ENCODE data around the gene MROH7.

Gene MROH7

DNA sequence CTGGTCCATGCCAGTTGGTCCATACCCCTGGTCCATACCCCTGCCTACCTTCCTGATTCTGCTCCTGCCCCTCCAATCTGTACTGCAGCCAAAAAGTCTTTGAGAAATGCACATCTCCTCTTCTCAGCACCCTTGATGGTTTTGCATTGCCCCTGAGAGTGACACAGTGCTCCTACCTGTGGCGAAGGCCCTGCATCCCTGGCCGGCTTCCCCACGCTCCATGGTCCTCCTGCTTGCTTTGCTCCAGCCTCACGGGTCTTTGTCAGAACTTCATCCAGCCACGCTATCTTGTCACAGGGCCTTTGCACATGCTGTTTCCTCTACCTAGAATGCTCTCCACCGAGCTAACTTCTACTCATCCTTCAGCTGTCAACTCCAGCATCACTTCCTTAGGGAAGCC, 41.9 kb downstream of the MROH7 start:
- no peak overlapping the region for H3K4me3 ChIP-seq (ENCODE audit: low read depth, low read length)
- DNase-seq (ENCODE audit: low read depth) = no peak

DNA sequence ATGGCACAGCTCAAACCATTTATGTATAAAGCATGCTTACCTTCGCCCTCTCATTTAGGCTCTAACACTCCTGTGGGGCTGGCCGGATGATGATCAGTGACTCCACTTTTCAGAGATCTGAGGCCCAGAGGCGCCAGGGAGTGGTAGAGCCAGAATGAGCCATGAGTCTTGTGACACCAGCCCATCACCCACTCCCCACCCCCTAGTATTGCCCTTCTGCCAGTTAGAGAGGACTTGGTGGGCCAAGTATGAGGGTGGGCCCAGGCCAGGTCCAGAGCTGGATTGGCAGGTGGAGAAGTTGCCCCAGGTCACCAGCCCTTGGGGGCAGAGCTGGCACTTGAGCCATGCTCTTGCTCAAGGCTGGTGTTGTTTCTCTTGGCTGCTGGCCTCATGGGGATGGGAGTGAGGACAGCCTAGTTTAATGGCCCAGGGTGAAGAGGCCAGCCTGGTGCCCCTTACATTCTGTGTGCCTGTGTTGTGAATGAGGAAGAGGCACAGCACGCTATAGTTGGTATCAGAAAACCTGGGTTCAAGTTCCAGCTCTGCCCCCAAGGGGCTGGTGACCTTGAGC, 43.8 kb downstream of the MROH7 start:
- no peak overlapping the region for H3K4me3 ChIP-seq (ENCODE audit: low read depth, low read length)
- DNase-seq (ENCODE audit: low read depth) = no peak

DNA sequence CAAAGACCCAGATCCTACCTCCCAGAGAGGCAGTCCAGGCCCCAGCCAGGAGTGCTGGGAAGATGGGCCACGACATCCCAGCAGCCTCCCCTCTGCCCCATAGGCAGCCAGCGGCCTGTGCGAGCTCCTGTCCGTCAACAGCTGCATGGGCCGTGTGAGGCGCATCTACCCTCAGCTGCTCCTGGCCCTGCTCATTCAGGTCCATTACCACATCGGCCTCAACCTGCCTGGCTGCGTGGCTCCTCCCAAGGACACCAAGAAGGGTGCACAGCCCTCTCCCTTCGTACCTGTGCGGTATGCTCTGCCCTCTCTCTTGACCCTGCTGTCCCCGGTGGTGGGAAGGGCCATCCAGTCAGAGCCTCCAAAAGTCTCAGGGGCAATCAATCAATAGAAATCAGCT, 44.6 kb downstream of the MROH7 start:
- DNase-seq (ENCODE audit: low read depth) = no peak
- H3K4me3 ChIP-seq (ENCODE audit: low read depth, low read length) = no peak overlapping the region

DNA sequence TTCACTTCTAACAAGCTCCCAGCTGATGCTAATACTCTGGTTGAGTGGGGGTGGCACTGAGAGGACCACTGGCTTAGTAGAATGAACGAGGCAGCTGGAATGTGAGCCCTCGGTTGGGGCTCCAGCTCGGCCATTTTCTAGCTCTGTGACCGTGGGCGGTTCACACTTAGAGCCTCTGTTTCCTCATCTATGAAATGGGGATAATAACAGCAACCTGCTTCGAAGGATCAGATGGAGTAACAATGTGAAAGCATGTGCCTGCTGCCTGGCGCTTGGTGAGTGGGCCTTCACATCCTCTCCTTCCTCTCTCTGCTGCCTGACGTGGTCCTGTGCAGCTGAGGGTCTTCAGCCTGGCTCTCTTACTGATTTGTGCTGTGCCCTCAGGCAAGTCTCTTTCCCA, 53.2 kb downstream of the MROH7 start:
- no peak for DNase-seq (ENCODE audit: low read depth)
- H3K4me3 ChIP-seq (ENCODE audit: low read depth, low read length) = no peak overlapping the region

DNA sequence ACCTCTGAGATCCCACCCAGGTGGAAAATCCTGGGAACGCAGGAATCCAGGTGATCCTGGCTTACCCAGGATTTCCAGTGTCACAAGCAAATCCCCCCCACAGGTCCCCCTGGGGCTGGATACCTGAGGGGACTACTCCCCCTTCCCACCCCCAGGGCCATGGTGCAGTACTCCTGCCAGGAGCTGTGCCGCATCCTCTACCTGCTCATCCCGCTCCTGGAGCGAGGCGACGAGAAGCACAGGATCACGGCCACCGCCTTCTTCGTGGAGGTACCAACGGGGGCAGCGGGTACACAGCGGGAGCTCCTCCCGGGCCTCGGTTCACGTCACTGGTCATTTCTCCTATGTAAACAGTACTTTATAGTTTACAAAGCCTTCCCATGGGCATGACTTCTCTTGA, 53.6 kb downstream of the MROH7 start:
- no peak overlapping the region for H3K4me3 ChIP-seq (ENCODE audit: low read depth, low read length)

GRCh38 chr1:54695764-54696163, 54.2 kb downstream of the MROH7 start:
- no peak overlapping the region for H3K4me3 ChIP-seq (ENCODE audit: low read depth, low read length)
- no peak for DNase-seq (ENCODE audit: low read depth)

More for the DNA sequence above, 53.6 kb downstream of the MROH7 start:
- no peak for DNase-seq (ENCODE audit: low read depth)

DNA sequence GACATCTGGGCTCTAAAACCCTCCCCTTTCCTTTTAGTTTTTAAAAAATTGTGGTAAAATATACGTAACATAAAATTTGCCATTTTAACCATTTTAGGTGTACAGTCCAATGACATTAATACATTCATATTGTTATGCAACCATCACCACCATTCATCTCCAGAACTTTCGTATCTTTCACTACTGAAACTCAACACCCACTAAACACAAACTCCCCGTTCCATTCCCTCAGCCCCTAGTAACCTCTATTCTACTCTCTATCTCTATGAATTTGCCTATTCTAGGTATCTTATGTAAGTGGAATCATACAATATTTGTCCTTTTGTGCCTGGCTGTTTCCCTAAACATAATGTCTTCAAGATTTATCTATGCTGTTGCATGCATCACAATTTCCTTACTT, 54.7 kb downstream of the MROH7 start:
- no peak for DNase-seq (ENCODE audit: low read depth)
- H3K4me3 ChIP-seq (ENCODE audit: low read depth, low read length) = no peak overlapping the region

DNA sequence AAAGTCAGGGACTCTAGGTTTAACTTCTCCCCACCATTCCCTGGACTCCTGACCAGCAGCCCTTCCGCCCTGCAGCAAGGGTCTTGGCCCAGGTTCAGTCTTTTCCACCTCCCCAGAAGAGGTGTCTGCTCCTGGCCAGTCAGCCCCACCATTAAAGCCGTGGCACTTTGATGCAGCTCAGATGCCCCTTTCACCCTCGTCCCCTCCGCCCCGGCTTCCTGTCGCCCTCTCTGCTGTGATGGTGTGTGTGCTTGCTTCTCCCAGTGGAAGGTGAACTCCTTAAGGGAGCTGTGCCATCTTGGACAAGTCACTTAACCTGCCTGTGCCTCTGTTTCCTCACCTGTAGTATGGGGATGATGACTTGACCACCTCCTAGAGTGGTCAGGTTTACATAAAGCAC, 56.3 kb downstream of the MROH7 start:
- no peak for DNase-seq (ENCODE audit: low read depth)
- H3K4me3 ChIP-seq (ENCODE audit: low read depth, low read length) = no peak overlapping the region

DNA sequence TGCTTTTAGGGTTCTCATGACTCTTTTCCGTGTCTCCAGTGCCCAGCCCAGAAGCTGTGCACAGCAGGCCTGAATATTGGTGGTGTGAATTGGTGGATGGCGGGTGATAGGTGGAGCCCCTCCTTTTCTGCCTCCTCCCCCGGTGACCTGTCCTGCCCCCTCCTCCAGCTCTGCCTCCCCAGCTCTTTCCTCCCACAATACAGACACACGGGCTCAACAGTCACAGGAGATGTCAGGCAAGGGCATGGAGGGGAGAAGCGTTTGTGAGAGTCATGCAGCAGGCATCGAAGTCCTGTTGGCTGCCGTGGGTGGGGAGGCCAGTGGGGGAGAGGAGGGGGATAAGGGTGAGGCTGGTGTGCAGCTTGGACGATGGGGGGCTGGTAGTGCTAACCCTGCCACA, 56.8 kb downstream of the MROH7 start:
- no peak for DNase-seq (ENCODE audit: low read depth)
- H3K4me3 ChIP-seq (ENCODE audit: low read depth, low read length) = no peak overlapping the region

GRCh38 chr1:54699936-54700525, 58.4 kb downstream of the MROH7 start:
- no peak overlapping the region for H3K4me3 ChIP-seq (ENCODE audit: low read depth, low read length)
- DNase-seq (ENCODE audit: low read depth) = no peak

GRCh38 chr1:54701066-54701465, 59.5 kb downstream of the MROH7 start:
- DNase-seq (ENCODE audit: low read depth) = no peak

DNA sequence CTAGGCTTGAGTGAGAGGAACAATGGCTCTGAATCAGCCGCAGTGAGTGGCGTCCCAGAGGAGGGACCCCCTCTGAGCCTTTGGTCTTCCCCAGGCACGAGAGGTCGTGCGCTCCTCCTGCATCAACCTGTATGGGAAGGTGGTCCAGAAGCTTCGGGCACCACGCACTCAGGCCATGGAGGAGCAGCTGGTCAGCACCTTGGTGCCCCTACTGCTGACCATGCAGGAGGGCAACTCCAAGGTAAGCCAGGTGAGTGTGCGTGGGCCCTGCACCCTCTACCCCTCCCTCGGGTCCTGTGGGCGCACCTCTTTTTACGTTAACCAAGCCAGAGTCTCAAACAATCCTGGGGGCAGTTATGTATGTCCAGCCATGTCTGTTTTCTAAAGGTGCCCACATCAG, 60.4 kb downstream of the MROH7 start:
- DNase-seq (ENCODE audit: low read depth) = no peak
- no peak overlapping the region for H3K4me3 ChIP-seq (ENCODE audit: low read depth, low read length)

More at GRCh38 chr1:54701066-54701465, 59.5 kb downstream of the MROH7 start:
- no peak overlapping the region for H3K4me3 ChIP-seq (ENCODE audit: low read depth, low read length)

DNA sequence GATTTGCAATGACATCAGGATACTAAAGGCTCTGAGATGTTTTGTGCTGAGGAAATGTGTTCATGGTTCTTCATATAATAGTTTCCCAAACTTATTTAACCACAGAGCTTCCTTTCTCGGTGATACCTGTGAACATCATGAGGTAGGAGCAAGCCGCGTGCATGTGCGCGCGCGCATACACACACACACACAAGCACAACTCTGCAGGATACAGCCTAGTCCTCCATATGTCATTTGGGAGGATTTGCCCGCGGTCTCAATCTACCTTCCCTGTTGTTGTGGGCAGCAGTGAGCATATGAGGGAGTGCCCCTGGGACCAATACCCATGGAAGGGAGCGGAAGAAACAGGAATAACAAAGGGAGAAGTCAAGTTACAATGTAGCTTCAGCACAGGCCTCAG, 61.9 kb downstream of the MROH7 start:
- H3K4me3 ChIP-seq (ENCODE audit: low read depth, low read length) = no peak overlapping the region
- DNase-seq (ENCODE audit: low read depth) = no peak

- DNase-seq (ENCODE audit: low read depth) = no peak
- H3K4me3 ChIP-seq (ENCODE audit: low read depth, low read length) = no peak overlapping the region
These were observed 63.6 kb downstream of the MROH7 start for GRCh38 chr1:54705153-54705552.

DNA sequence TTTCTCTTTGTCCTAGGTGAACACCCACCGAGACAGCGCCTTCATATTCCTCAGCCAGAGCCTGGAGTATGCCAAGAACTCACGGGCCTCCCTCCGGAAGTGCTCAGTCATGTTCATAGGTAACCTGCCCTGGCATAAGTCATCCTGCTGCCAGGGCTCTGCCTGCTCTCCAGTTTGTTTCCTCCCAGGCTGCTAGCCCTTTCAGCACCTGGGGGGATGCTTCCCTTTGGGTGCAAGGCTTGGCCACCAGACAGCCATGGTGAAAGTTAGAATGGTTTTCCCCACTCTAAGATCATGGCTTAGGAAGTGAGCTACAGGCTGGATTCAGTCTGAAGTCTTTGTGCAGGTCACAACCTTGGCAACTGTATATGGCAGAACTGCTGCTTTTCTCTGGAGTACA, 64.8 kb downstream of the MROH7 start:
- no peak overlapping the region for H3K4me3 ChIP-seq (ENCODE audit: low read depth, low read length)
- DNase-seq (ENCODE audit: low read depth) = no peak

DNA sequence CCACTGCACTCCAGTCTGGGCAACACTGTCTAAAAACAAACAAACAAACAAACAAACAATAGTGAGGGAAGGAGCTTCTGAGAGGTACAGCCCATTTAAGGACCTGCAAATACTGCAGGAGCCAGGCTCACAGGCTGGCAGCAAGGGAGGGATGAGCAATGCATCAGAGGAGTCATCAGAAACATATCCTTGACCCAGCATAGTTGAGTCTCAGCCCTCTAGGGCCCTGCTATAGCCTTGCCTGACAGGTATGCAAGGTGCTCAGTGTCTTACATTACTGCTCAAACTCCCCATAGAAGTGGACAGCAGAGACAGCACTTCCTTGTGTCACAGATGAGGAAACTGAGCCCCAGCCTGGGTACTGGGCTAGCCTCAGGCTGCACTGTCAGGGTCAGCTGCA, 66.8 kb downstream of the MROH7 start:
- no peak for DNase-seq (ENCODE audit: low read depth)
- no peak overlapping the region for H3K4me3 ChIP-seq (ENCODE audit: low read depth, low read length)

DNA sequence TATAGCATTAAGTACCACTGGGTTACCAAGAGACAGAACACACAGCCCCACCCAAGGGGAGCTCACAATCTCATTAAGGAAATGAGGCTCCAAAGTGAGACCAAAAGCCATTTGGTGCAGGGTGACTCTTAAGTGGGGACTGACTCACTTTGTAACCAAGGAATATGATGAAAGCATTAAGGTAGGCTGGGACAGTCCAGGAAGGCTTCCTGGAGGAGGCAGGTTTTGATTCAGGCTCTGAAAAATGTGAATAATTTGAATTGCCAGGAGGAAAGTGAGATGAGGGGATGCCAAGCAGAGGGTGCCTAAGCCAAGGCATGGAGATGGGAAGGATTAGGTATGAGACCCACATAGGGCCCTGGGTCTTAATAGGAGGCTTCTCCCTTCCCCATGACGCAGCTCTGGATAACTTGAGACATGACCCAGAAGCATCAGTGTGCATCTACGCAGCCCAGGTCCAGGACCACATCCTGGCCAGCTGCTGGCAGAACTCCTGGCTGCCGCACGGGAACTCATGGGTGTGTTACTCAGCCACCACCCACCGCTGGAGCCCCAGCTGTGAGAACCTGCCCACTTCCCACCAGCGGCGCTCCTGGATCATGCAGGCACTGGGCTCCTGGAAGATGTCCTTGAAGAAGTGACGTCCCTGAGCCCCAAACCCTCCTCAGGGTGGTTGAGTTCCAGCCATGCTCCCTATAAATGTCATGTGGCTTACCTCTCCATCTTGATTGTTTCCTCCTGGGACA, 68.1 kb downstream of the MROH7 start:
- no peak for DNase-seq (ENCODE audit: low read depth)
- H3K4me3 ChIP-seq (ENCODE audit: low read depth, low read length) = no peak overlapping the region

DNA sequence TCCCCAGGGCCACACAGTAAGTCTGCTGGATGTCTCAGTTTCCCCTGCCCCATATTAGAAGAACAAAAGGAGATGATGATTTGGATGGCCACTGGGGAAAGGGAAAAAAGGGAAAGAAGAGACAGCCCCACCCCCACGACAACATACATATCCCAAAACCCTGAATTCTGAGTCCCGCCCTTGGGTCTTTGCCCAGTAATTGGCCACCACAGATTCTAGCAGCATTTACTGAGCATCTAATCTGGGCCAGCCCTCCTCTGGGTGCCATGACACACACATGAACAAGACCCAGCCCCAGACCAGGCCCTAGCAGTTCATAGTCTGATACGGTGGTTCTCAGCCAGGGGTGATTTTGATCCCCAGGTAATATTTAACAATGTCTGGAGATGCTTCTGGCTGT, 68.8 kb downstream of the MROH7 start:
- no peak for DNase-seq (ENCODE audit: low read depth)
- no peak overlapping the region for H3K4me3 ChIP-seq (ENCODE audit: low read depth, low read length)

DNA sequence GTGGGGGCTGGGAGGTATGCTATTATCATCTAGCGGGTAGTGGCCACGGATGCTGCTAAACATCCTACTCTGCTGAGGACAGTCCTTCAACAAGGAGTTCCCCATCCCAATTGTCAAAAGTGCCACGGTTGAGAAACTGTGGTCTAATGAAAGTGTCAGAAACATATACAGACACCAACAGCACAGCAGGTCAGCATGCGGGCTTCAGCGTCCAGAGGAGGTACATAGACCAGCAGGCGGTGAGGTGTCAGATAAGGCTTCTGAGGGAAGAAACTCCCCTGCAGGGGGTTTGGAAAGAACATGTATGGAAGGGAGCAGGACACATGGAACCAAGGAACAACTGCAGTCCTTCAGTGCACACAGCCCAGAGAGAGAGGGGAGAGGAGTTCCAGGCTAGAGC, 69.3 kb downstream of the MROH7 start:
- H3K4me3 ChIP-seq (ENCODE audit: low read depth, low read length) = no peak overlapping the region
- DNase-seq (ENCODE audit: low read depth) = no peak

- DNase-seq (ENCODE audit: low read depth) = no peak
- no peak overlapping the region for H3K4me3 ChIP-seq (ENCODE audit: low read depth, low read length)
These were observed 70.0 kb downstream of the MROH7 start for GRCh38 chr1:54711536-54711935.

GRCh38 chr1:54714881-54715492, 73.4 kb downstream of the MROH7 start:
- DNase-seq (ENCODE audit: low read depth) = no peak
- H3K4me3 ChIP-seq (ENCODE audit: low read depth, low read length) = peak overlapping the region; percentile 86

All from skeletal muscle cell (primary cell).